ENCODE results near the gene ADARB1.
A peak's percentile ranks its signal among the peaks of the same experiment; 100 is the strongest.

ADARB1 gene

GRCh38 chr21:45228171-45228641 is 153.8 kb downstream of the ADARB1 start:
- peak; percentile 62 for DNase-seq (ENCODE audit: low read depth)
- no peak overlapping the region for H3K4me3 ChIP-seq (ENCODE audit: low read length)
- TF ChIP-seq, protein P1, sequence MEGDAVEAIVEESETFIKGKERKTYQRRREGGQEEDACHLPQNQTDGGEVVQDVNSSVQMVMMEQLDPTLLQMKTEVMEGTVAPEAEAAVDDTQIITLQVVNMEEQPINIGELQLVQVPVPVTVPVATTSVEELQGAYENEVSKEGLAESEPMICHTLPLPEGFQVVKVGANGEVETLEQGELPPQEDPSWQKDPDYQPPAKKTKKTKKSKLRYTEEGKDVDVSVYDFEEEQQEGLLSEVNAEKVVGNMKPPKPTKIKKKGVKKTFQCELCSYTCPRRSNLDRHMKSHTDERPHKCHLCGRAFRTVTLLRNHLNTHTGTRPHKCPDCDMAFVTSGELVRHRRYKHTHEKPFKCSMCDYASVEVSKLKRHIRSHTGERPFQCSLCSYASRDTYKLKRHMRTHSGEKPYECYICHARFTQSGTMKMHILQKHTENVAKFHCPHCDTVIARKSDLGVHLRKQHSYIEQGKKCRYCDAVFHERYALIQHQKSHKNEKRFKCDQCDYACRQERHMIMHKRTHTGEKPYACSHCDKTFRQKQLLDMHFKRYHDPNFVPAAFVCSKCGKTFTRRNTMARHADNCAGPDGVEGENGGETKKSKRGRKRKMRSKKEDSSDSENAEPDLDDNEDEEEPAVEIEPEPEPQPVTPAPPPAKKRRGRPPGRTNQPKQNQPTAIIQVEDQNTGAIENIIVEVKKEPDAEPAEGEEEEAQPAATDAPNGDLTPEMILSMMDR (conservative IDR thresholded peaks at IDR 0.05; ENCODE audit: low read depth, low read length): no peak

- no peak for DNase-seq (ENCODE audit: low read depth)
- H3K4me3 ChIP-seq (ENCODE audit: low read length): no peak overlapping the region
- TF ChIP-seq, protein P1 (conservative IDR thresholded peaks at IDR 0.05; ENCODE audit: low read depth, low read length): no peak
These were observed 154.4 kb downstream of the ADARB1 start for GRCh38 chr21:45228656-45229240.

GRCh38 chr21:45231705-45232104 is 157.3 kb downstream of the ADARB1 start:
- H3K4me3 ChIP-seq (ENCODE audit: low read length): no peak overlapping the region

GRCh38 chr21:45234127-45234526 is 159.7 kb downstream of the ADARB1 start:
- no peak overlapping the region for H3K4me3 ChIP-seq (ENCODE audit: low read length)
- TF ChIP-seq, protein P1 (conservative IDR thresholded peaks at IDR 0.05; ENCODE audit: low read depth, low read length): no peak
- DNase-seq (ENCODE audit: low read depth): no peak

More at GRCh38 chr21:45231705-45232104, 157.3 kb downstream of the ADARB1 start:
- TF ChIP-seq, protein P1 (conservative IDR thresholded peaks at IDR 0.05; ENCODE audit: low read depth, low read length): no peak
- no peak for DNase-seq (ENCODE audit: low read depth)

GRCh38 chr21:45234965-45235364 is 160.6 kb downstream of the ADARB1 start:
- H3K4me3 ChIP-seq (ENCODE audit: low read length): no peak overlapping the region
- no peak for DNase-seq (ENCODE audit: low read depth)
- TF ChIP-seq, protein P1 (conservative IDR thresholded peaks at IDR 0.05; ENCODE audit: low read depth, low read length): no peak

GRCh38 chr21:45235488-45235887 is 161.1 kb downstream of the ADARB1 start:
- TF ChIP-seq, protein P1 (conservative IDR thresholded peaks at IDR 0.05; ENCODE audit: low read depth, low read length): no peak
- no peak for DNase-seq (ENCODE audit: low read depth)
- no peak overlapping the region for H3K4me3 ChIP-seq (ENCODE audit: low read length)

DNA sequence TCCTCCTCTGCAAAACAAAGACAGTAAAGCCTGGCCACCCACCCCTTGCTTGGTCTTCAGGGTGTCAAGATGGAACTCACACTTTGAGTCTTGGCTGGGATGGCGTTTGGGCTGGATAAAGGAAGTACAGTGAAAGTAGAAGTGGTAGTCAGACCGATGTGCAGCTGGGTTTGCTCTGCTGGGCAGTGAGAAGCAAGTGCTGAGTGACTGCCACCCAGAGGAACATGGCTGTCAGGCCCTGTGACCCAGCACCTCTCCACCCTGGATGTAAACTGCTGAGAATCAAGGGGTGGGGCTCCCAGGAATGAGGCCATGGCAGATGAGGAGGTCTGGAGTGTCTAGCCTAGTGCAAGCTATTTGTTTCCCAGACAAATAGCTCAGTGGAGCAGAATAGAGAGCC is 162.1 kb downstream of the ADARB1 start:
- no peak for DNase-seq (ENCODE audit: low read depth)
- H3K4me3 ChIP-seq (ENCODE audit: low read length): no peak overlapping the region
- TF ChIP-seq, protein P1 (conservative IDR thresholded peaks at IDR 0.05; ENCODE audit: low read depth, low read length): no peak
